H54 (cell line): ENCODE data around the gene ATG5.
"Not testable (repeated sequence)": the region's sequence is repeated elsewhere in the genome, so short reads cannot be mapped to it uniquely, and the experiment has no call there.

Experiments used
- DNase-seq: peaks from one replicate; pipeline ENCODE4 v3.0.0; 2011; ENCODE audit warnings: low spot score, mixed read lengths; ENCODE audit not compliant: insufficient read length
- FAIRE-seq: peaks from 3 replicates; lab custom pipeline; 2011; peaks lifted over from hg19 to GRCh38; lab: Jason Lieb, UNC
- POLR2A ChIP-seq: IDR thresholded peaks from 2 replicates; pipeline ENCODE4 v1.6.1; 2011; ENCODE audit warnings: low read depth, mild to moderate bottlenecking, low read length

Gene ATG5

GRCh38 chr6:106290954-106291353 lies 34.6 kb downstream of the ATG5 start:
- no peak for DNase-seq
- no peak for TF ChIP-seq POLR2A
- FAIRE-seq: no peak

- no peak for FAIRE-seq
Measured at GRCh38 chr6:106290032-106290431, 35.5 kb downstream of the ATG5 start.

DNA sequence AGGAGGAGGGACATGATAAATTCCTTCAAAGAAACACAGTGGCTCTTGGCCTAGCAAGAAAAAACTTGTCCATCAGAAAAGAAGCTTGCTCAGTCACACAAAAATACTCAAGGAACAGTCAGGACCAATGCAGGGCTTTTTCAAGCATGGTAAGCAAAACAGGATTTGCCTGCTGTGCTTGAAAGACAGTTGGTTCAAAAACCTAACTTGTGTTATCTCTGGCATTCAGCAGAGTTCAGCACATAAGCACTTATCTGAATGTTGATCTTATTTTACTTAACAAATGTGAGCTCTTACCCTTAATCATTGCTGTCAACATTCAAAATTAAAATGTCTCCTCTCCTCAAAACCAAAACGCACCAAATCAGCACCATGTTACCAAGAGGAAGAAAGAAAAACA lies 38.3 kb downstream of the ATG5 start:
- TF ChIP-seq POLR2A: no peak
- FAIRE-seq (no peak), DNase-seq (no peak)

More at GRCh38 chr6:106290032-106290431, 35.5 kb downstream of the ATG5 start:
- TF ChIP-seq POLR2A: no peak
- DNase-seq: no peak

GRCh38 chr6:106286746-106287145 lies 38.8 kb downstream of the ATG5 start:
- no peak for DNase-seq
- no peak for FAIRE-seq
- no peak for TF ChIP-seq POLR2A

DNA sequence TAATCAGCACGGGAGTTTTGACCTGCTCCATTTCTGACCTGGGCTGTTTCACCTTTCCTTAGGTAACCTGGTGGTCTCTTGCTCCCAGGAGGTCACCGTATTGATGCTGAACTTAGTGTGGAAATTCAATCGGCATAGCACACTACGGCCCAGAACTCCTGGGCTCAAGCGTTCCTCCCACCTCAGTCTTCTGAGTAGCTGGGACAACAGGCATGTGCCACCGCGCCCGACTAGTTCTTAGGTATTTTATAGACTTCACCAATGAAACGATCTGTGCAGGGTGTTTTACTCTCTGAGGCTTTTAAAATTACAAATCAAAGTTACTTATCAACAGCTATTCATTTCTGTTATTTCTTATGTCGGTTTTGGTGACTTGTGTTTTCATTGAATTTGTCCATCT lies 42.1 kb downstream of the ATG5 start:
- FAIRE-seq (no peak), DNase-seq (no peak)
- TF ChIP-seq POLR2A: no peak

DNA sequence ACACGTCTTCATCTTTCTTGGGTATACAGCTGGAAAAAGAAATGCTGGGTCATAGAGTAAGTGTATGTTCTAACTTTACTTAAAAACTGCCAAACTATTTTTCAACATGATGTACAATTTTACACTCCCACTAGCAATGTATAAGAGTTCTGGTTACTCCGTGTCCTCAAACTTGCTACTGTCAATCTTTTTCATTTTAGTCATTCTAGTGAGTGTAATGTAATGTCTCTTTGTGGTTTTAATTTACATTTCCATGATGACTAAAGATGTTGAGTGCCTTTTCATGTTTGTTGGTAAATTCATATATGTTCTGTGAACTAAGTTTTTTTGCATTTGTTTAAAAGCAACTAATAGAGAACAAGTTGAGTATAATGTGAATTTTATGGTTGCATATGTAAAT lies 43.9 kb downstream of the ATG5 start:
- DNase-seq (no peak), FAIRE-seq (no peak)
- TF ChIP-seq POLR2A: no peak

DNA sequence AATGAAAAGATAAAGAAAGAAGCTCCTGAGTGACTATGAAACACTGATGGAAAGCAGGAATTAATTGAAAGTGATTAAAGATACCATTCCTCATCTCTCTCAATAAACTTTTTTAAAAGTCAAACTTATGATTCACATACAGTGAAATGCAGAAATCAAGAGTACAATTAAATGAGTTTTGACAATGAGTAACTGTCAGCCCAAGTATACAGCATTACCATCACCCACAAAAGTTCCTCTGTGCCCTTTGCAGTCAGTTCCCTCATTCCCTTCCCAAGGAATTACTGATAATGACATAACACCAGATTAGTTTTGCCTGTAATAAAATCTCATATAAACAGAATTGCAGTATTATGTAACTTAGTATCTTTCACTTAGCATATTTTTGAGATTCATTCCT lies 44.5 kb downstream of the ATG5 start:
- FAIRE-seq (no peak), DNase-seq (no peak)
- no peak for TF ChIP-seq POLR2A

GRCh38 chr6:106279179-106279578 lies 46.4 kb downstream of the ATG5 start:
- FAIRE-seq (peak; percentile 64), DNase-seq (no peak)
- no peak for TF ChIP-seq POLR2A

GRCh38 chr6:106275692-106276091 lies 49.9 kb downstream of the ATG5 start:
- TF ChIP-seq POLR2A: no peak
- FAIRE-seq (peak; percentile 82), DNase-seq (no peak)

- no peak for DNase-seq
- TF ChIP-seq POLR2A: no peak
- no peak for FAIRE-seq
Measured at GRCh38 chr6:106273087-106273486, 52.5 kb downstream of the ATG5 start.

- DNase-seq: no peak
- no peak for FAIRE-seq
- no peak for TF ChIP-seq POLR2A
Measured at GRCh38 chr6:106272287-106272686, 53.3 kb downstream of the ATG5 start.

DNA sequence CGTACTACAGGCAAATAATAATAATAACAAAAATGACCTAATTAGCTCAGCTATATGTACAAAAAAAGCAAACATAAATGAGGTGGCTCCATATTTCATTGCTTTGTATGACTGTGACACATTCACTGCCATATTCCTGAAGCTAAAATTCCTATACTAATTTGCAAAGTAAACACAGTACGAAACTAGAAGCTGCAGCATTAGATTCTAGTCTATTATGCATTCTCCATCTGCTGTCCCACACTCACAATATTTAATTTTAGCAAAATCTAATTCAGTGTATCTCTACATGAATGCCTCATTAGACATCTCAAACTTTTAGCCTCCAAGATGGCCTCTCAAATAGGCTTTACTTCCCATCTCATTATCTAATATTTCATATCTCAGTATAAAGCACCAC lies 55.1 kb downstream of the ATG5 start:
- DNase-seq (no peak), FAIRE-seq (no peak)
- no peak for TF ChIP-seq POLR2A

- not testable (repeated sequence) for DNase-seq, FAIRE-seq
Measured at GRCh38 chr6:106269268-106269919, 56.2 kb downstream of the ATG5 start.

DNA sequence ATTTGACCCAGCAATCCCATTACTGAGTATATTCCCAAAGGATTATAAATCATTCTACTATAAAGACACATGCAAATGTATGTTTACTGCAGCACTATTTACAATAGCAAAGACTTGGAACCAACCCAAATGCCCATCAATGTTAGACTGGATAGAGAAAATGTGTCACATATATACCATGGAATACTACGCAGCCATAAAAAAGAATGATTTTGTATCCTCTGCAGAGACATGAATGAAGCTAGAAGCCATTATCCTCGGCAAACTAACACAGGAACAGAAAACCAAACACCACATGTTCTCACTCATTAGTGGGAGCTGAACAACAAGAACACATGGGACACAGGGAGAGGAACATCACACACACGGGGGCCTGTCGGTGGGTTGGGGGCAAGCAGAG lies 57.1 kb downstream of the ATG5 start:
- not testable (repeated sequence) for FAIRE-seq, DNase-seq

DNA sequence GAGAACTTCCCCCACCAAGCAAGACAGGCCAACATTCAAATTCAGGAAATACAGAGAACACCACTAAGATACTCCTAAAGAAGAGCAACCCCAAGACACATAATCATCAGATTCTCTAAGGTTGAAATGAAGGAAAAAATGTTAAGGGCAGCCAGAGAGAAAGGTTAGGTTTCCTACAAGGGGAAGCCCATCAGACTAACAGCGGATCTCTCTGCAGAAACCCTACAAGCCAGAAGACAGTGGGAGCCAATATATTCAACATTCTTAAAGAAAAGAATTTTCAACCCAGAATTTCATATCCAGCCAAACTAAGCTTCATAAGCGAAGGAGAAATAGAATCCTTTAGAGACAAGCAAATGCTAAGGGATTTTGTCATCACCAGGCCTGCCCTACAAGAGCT lies 61.1 kb downstream of the ATG5 start:
- FAIRE-seq, DNase-seq: not testable (repeated sequence)

DNA sequence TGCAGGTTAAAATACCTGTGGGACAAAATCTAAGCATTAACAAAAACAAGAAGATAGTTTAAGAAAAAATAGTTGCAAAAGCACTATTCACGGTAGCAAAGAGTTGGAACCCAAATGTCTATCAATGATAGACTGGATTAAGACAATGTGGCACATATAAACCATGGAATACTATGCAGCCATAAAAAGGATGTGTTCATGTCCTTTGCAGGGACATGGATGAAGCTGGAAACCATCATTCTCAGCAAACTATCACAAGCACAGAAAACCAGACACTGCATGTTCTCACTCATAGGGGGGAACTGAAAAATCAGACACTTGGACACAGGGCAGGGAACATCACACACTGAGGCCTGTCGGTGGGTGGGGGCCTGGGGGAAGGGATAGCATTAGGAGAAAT lies 65.8 kb downstream of the ATG5 start:
- FAIRE-seq: not testable (repeated sequence)

DNA sequence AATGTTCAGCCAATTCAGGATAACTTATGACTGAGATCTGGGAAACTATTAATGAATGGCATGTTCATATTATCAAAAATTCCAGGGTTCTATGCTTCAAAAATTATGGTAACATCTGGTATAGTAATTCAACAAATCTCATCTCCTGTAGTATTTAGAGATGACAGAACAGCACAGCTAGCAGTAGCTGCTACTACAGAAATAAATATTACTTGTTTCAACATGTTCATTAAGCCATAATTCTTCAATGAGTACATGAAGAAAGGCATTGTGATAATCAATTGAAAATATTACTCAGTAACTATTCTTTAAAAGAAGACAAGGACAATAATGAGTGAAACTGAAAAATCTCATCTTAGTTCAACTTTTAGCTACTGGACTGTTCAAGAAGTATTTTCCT lies 66.8 kb downstream of the ATG5 start:
- FAIRE-seq (no peak), DNase-seq (no peak)
- TF ChIP-seq POLR2A: no peak

More for the DNA sequence above, 65.8 kb downstream of the ATG5 start:
- not testable (repeated sequence) for DNase-seq
